Dermis microvascular lymphatic vessel endothelial cell (primary cell): ENCODE results near the gene MAP7D2. TPM values are rescaled to one million over a fixed set of nuclear protein-coding genes. Genes with fewer than 3 reads are reported as not detected.

Experiments used
- DNase-seq, 2 donors: peaks; one replicate each; pipeline versions ENCODE4 v3.0.0 to v3.0.0-alpha.2; 2010; ENCODE audit warnings: low read depth in 2 of 2
- total RNA-seq: library from RNA; depleted of rRNA; stranded (reverse); fragments of >200 nt; gene quantifications from 2 replicates; pipeline ENCODE4 v1.2.1, GENCODE V29; 2014

Gene MAP7D2
- total RNA-seq, 1 donor from 2014 or later, result 0.26 TPM

GRCh38 chrX:19975845-19976244 is 140.9 kb downstream of the MAP7D2 start:
- DNase-seq, result no peak

DNA sequence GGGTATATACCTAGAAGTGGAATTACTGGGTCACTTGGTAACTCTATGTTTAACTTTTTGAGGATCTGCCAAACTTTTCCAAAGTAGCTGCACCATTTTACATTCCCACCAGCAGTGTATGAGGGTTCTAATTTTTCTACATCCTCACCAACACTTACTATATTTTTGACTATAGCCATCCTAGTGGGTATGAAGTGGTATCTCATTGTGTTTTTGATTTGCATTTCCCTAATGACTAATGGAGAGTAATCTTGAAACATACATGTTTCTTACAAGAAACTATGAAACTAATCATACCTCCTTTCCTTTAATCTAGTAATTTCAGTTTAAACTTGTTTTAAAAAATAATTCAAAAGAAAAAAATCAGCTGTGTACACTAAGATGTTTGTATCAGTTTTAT is 143.7 kb downstream of the MAP7D2 start:
- DNase-seq, result no peak

GRCh38 chrX:19968276-19968675 is 148.4 kb downstream of the MAP7D2 start:
- DNase-seq, result no peak

DNA sequence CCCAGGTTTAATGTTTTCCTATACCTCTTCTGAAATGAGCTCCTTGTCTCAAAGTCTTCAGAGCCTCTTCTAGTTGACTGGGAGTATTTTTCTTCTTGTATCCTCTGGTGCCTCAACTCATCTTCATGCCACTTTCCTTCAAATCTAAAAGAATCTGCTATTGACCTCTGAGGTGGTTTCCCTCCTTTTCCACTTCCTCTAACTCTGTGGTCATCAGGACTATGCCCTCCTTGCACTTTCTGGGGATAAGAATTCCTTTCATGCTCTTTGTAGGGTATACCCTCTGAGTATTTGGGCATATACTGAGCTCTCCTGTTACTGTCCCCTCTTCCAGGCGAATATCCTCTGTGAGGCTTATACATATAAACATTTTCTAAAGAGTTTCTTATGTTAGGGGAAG is 150.7 kb downstream of the MAP7D2 start:
- DNase-seq, result no peak

DNA sequence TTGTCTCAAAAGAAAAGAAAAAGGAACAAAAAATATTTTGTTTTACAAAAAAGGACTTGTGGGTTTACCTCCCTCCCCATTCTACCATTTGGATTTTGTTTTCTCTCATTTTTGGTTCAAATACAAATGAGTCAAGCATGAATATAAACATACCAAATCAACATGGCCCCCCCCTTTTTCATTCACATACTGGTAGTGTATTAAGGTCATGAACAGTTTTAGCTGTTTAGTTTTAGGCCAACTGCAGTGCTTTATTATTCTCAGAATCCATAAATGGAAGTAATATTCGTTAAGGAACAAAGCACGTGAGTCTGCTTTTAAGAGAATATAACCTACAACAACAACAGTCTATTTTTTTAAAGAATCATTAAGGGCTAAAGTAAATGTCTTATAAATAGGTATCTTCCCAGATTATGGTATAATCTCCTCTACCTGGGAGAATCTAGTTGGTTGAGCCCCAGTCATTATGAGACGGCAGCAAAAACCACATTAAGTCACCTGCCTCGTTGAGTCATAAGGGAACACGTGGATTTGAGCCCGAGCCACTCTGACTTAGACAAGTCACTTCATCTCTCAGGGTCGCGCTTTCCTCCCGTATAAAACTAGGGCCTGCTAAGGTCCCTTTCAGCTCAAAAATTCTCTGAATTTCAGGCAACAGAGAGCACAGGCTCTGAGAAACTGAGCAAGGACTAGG is 152.5 kb downstream of the MAP7D2 start:
- no peak for DNase-seq

DNA sequence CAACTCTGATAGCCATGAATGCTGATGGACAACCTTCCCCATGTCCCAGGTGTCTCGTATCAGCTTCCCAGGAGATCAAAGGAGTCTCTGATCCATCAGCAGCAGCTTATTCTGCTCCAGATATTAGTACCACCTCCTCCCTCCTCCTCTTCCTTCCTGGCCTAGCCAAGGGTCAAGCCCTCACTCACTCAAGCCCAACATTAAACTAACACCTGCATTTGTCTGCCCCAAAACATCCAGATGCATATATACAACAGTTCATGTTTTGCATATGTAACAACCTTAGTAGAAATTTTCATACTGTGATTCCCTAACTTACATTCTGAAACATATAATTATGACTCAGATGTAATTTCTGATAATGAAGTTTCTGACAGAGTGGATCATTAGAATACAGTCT is 155.8 kb downstream of the MAP7D2 start:
- DNase-seq, result no peak

GRCh38 chrX:19958552-19959486 is 157.9 kb downstream of the MAP7D2 start:
- no peak for DNase-seq

DNA sequence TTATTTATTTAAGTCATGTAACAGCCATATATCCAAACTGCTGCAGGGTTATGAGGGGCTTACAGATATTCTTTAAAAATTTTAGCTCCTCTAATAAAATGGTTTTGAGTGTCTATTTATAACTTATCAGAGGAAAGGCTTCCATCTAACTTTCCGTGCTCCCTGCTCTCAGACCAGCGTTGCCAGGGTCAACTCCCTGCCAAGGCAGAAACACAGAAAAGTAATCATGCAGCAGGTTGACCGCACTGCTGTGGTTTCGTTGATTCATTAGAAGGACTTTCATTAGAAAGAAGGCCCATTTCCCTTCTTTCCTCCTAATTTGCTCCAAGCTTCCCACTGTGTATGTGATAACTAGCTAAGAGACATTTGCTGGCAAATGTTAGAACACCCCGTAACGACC is 159.8 kb downstream of the MAP7D2 start:
- DNase-seq, result no peak

Other genes starting within 250 kb of the MAP7D2 start
- 10.7 and 14.3 TPM in 2 replicates for gene SH3KBP1, start 229.3 kb downstream of the MAP7D2 start, total RNA-seq
- 2.3 and 2.5 TPM in 2 replicates for gene BCLAF3, start 125.8 kb downstream of the MAP7D2 start, total RNA-seq
- gene EIF1AX, start 24.9 kb upstream of the MAP7D2 start, total RNA-seq, result 21.7 and 29.7 TPM in 2 replicates
- 92.2 and 93.1 TPM in 2 replicates for gene RPS6KA3, start 150.0 kb upstream of the MAP7D2 start, total RNA-seq